ENCODE measurements around the gene MT1M.

The MT1M gene

GRCh38 chr16:56625943-56626654, 6.4 kb upstream of the MT1M start:
- no peak for FAIRE-seq
- DNase-seq (ENCODE audit: insufficient read length, low spot score): no peak

GRCh38 chr16:56626685-56627084, 5.8 kb upstream of the MT1M start:
- DNase-seq (ENCODE audit: insufficient read length, low spot score): no peak
- FAIRE-seq: no peak

- DNase-seq (ENCODE audit: insufficient read length, low spot score) (no peak), FAIRE-seq (no peak)
These were observed 3.7 kb upstream of the MT1M start for GRCh38 chr16:56628486-56629350.

GRCh38 chr16:56629531-56629930, 2.9 kb upstream of the MT1M start:
- DNase-seq (ENCODE audit: insufficient read length, low spot score) (no peak), FAIRE-seq (no peak)

- DNase-seq (ENCODE audit: insufficient read length, low spot score): no peak
- no peak for FAIRE-seq
These were observed 2.3 kb upstream of the MT1M start for GRCh38 chr16:56630134-56630533.

GRCh38 chr16:56631197-56631596, 1.3 kb upstream of the MT1M start:
- no peak for FAIRE-seq
- no peak for DNase-seq (ENCODE audit: insufficient read length, low spot score)

GRCh38 chr16:56631832-56632155, 665 bp upstream of the MT1M start:
- DNase-seq (ENCODE audit: insufficient read length, low spot score): no peak
- FAIRE-seq: no peak

GRCh38 chr16:56632848-56633365, 448 bp downstream of the MT1M start:
- no peak for FAIRE-seq
- DNase-seq (ENCODE audit: insufficient read length, low spot score): no peak

GRCh38 chr16:56633535-56633934, 1.1 kb downstream of the MT1M start:
- FAIRE-seq (no peak), DNase-seq (ENCODE audit: insufficient read length, low spot score) (no peak)

- FAIRE-seq: no peak
- DNase-seq (ENCODE audit: insufficient read length, low spot score): no peak
These were observed 2.4 kb downstream of the MT1M start for GRCh38 chr16:56634715-56635440.

GRCh38 chr16:56635441-56635967, 3.0 kb downstream of the MT1M start:
- DNase-seq (ENCODE audit: insufficient read length, low spot score) (no peak), FAIRE-seq (no peak)

- DNase-seq (ENCODE audit: insufficient read length, low spot score) (no peak), FAIRE-seq (no peak)
These were observed 4.4 kb downstream of the MT1M start for GRCh38 chr16:56636616-56637413.

GRCh38 chr16:56637814-56638750, 5.6 kb downstream of the MT1M start, which contains the start of gene MT1A:
TSS of gene MT1A (plus strand) at chr16:56638666. CDS start at chr16:56638739, 73 bp downstream.
- FAIRE-seq (no peak), DNase-seq (ENCODE audit: insufficient read length, low spot score) (no peak)

GRCh38 chr16:56639045-56639444, 6.6 kb downstream of the MT1M start:
- FAIRE-seq (no peak), DNase-seq (ENCODE audit: insufficient read length, low spot score) (no peak)

- FAIRE-seq: no peak
These were observed 7.6 kb downstream of the MT1M start for GRCh38 chr16:56640076-56640475.

GRCh38 chr16:56641166-56641565, 8.7 kb downstream of the MT1M start:
- no peak for FAIRE-seq
- no peak for DNase-seq (ENCODE audit: insufficient read length, low spot score)

More at GRCh38 chr16:56640076-56640475, 7.6 kb downstream of the MT1M start:
- no peak for DNase-seq (ENCODE audit: insufficient read length, low spot score)

- FAIRE-seq (no peak), DNase-seq (ENCODE audit: insufficient read length, low spot score) (no peak)
These were observed 10.8 kb downstream of the MT1M start for GRCh38 chr16:56643080-56643778.

GRCh38 chr16:56643833-56644232, 11.4 kb downstream of the MT1M start:
- DNase-seq (ENCODE audit: insufficient read length, low spot score): no peak
- FAIRE-seq: no peak

Measured in HTR-8/SVneo (cell line).